Liver (tissue), 3 donors: ENCODE results near the gene CTNNA1.

Source experiments
- FOXA1 ChIP-seq: IDR thresholded peaks from 2 replicates; pipeline ENCODE4 v1.6.1; 2016; ENCODE audit warnings: antibody characterized with exemption
- GABPA ChIP-seq, 2 donors: IDR thresholded peaks in 1 of 2; conservative IDR thresholded peaks in 1 of 2; 2 replicates each; pipeline ENCODE4 v1.6.1; 2016; ENCODE audit warnings: antibody characterized with exemption in 2 of 2, mild to moderate bottlenecking in 1 of 2, moderate library complexity in 1 of 2
- JUND ChIP-seq, 2 donors: IDR thresholded peaks; 2 replicates each; pipeline ENCODE4 v1.6.1; 2016; ENCODE audit warnings: antibody characterized with exemption in 2 of 2
- NR2F2 ChIP-seq: IDR thresholded peaks from 2 replicates; pipeline ENCODE4 v1.6.1; 2016; ENCODE audit warnings: antibody characterized with exemption
- RAD21 ChIP-seq, 2 donors: IDR thresholded peaks; 2 replicates each; pipeline ENCODE4 v1.6.1; 2016; ENCODE audit warnings: antibody characterized with exemption in 2 of 2, mild to moderate bottlenecking in 2 of 2
- RXRA ChIP-seq, 2 donors: IDR thresholded peaks; 2 replicates each; pipeline ENCODE4 v1.6.1; 2017 to 2018; ENCODE audit warnings: antibody characterized with exemption in 2 of 2, mild to moderate bottlenecking in 1 of 2
- SP1 ChIP-seq: IDR thresholded peaks from 2 replicates; pipeline ENCODE4 v1.6.1; 2018; ENCODE audit warnings: antibody characterized with exemption, mild to moderate bottlenecking
- TAF1 ChIP-seq: conservative IDR thresholded peaks from 2 replicates; pipeline ENCODE4 v1.6.1; 2016; ENCODE audit warnings: antibody characterized with exemption, mild to moderate bottlenecking
- YY1 ChIP-seq: IDR thresholded peaks from 2 replicates; pipeline ENCODE4 v1.6.1; 2016; ENCODE audit warnings: antibody characterized with exemption, mild to moderate bottlenecking
- TF ChIP-seq, protein P1 (sequence below): fragments of 150-350 bp; IDR thresholded peaks from 2 replicates; pipeline ENCODE4 v1.5.1; 2017; ENCODE audit warnings: improper control_type of control experiment, low read depth, low read length; ENCODE audit not compliant: missing input control
- TF ChIP-seq, protein P2 (sequence below): IDR thresholded peaks from 2 replicates; pipeline ENCODE4 v1.6.1; 2016; ENCODE audit warnings: antibody characterized with exemption
- TF ChIP-seq, protein P3 (sequence below): IDR thresholded peaks from 2 replicates; pipeline ENCODE4 v1.6.1; 2016; ENCODE audit warnings: antibody characterized with exemption, mild to moderate bottlenecking
- TF ChIP-seq, protein P4 (sequence below): IDR thresholded peaks from 2 replicates; pipeline ENCODE4 v1.6.1; 2016; ENCODE audit warnings: antibody characterized with exemption
- TF ChIP-seq, protein P5 (sequence below): IDR thresholded peaks from 2 replicates; pipeline ENCODE4 v1.6.1; 2016; ENCODE audit warnings: antibody characterized with exemption
- donor health status: healthy.
- donor health status: healthy.

DNA sequence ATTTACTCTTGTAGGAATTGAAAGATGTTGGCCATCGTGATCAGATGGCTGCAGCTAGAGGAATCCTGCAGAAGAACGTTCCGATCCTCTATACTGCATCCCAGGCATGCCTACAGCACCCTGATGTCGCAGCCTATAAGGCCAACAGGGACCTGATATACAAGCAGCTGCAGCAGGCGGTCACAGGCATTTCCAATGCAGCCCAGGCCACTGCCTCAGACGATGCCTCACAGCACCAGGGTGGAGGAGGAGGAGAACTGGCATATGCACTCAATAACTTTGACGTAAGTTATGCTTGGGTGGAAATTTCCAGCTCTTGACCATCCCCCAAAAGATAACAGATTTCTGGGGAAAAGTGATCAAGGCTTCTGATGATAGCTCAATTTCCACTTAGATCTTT, 71.3 kb downstream of the CTNNA1 start:
- TF ChIP-seq, protein P1, sequence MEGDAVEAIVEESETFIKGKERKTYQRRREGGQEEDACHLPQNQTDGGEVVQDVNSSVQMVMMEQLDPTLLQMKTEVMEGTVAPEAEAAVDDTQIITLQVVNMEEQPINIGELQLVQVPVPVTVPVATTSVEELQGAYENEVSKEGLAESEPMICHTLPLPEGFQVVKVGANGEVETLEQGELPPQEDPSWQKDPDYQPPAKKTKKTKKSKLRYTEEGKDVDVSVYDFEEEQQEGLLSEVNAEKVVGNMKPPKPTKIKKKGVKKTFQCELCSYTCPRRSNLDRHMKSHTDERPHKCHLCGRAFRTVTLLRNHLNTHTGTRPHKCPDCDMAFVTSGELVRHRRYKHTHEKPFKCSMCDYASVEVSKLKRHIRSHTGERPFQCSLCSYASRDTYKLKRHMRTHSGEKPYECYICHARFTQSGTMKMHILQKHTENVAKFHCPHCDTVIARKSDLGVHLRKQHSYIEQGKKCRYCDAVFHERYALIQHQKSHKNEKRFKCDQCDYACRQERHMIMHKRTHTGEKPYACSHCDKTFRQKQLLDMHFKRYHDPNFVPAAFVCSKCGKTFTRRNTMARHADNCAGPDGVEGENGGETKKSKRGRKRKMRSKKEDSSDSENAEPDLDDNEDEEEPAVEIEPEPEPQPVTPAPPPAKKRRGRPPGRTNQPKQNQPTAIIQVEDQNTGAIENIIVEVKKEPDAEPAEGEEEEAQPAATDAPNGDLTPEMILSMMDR: no peak
- TF ChIP-seq NR2F2 (no peak), JUND (IDR thresholded peaks at IDR 0.05) (no peak), GABPA (IDR thresholded peaks at IDR 0.05 in 1 of 2, conservative IDR thresholded peaks at IDR 0.05 in 1 of 2) (no peak), TAF1 (no peak), RAD21 (IDR thresholded peaks at IDR 0.05) (no peak), SP1 (no peak), RXRA (IDR thresholded peaks at IDR 0.05) (no peak), YY1 (no peak), FOXA1 (no peak)
- TF ChIP-seq, protein P2, sequence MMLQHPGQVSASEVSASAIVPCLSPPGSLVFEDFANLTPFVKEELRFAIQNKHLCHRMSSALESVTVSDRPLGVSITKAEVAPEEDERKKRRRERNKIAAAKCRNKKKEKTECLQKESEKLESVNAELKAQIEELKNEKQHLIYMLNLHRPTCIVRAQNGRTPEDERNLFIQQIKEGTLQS: no peak
- TF ChIP-seq, protein P3, sequence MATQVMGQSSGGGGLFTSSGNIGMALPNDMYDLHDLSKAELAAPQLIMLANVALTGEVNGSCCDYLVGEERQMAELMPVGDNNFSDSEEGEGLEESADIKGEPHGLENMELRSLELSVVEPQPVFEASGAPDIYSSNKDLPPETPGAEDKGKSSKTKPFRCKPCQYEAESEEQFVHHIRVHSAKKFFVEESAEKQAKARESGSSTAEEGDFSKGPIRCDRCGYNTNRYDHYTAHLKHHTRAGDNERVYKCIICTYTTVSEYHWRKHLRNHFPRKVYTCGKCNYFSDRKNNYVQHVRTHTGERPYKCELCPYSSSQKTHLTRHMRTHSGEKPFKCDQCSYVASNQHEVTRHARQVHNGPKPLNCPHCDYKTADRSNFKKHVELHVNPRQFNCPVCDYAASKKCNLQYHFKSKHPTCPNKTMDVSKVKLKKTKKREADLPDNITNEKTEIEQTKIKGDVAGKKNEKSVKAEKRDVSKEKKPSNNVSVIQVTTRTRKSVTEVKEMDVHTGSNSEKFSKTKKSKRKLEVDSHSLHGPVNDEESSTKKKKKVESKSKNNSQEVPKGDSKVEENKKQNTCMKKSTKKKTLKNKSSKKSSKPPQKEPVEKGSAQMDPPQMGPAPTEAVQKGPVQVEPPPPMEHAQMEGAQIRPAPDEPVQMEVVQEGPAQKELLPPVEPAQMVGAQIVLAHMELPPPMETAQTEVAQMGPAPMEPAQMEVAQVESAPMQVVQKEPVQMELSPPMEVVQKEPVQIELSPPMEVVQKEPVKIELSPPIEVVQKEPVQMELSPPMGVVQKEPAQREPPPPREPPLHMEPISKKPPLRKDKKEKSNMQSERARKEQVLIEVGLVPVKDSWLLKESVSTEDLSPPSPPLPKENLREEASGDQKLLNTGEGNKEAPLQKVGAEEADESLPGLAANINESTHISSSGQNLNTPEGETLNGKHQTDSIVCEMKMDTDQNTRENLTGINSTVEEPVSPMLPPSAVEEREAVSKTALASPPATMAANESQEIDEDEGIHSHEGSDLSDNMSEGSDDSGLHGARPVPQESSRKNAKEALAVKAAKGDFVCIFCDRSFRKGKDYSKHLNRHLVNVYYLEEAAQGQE: no peak
- TF ChIP-seq, protein P4, sequence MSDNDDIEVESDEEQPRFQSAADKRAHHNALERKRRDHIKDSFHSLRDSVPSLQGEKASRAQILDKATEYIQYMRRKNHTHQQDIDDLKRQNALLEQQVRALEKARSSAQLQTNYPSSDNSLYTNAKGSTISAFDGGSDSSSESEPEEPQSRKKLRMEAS: no peak
- TF ChIP-seq, protein P5, sequence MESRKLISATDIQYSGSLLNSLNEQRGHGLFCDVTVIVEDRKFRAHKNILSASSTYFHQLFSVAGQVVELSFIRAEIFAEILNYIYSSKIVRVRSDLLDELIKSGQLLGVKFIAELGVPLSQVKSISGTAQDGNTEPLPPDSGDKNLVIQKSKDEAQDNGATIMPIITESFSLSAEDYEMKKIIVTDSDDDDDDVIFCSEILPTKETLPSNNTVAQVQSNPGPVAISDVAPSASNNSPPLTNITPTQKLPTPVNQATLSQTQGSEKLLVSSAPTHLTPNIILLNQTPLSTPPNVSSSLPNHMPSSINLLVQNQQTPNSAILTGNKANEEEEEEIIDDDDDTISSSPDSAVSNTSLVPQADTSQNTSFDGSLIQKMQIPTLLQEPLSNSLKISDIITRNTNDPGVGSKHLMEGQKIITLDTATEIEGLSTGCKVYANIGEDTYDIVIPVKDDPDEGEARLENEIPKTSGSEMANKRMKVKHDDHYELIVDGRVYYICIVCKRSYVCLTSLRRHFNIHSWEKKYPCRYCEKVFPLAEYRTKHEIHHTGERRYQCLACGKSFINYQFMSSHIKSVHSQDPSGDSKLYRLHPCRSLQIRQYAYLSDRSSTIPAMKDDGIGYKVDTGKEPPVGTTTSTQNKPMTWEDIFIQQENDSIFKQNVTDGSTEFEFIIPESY: no peak
